GM21367 (cell line): ENCODE measurements around the gene SLC30A2.

Experiments used
- ATAC-seq: cut with Tn5 transposase; IDR thresholded peaks from one replicate; pipeline ENCODE4 v1.9.1; 2021; ENCODE audit not compliant: unreplicated experiment

The SLC30A2 gene

GRCh38 chr1:26041978-26042377, 3.9 kb downstream of the SLC30A2 start:
- ATAC-seq, result no peak

GRCh38 chr1:26041401-26041800, 4.5 kb downstream of the SLC30A2 start:
- ATAC-seq, result no peak

- ATAC-seq, result no peak
Observed at GRCh38 chr1:26038904-26039303, 7.0 kb downstream of the SLC30A2 start.

- no peak for ATAC-seq
Observed at GRCh38 chr1:26038477-26038876, 7.4 kb downstream of the SLC30A2 start.

GRCh38 chr1:26037904-26038303, 8.0 kb downstream of the SLC30A2 start:
- ATAC-seq, result no peak

GRCh38 chr1:26036756-26037281, 9.1 kb downstream of the SLC30A2 start:
- ATAC-seq, result no peak

- peak; percentile 44 for ATAC-seq
Observed at GRCh38 chr1:26035959-26036755, 9.8 kb downstream of the SLC30A2 start.

GRCh38 chr1:26035203-26035958, 10.5 kb downstream of the SLC30A2 start:
- ATAC-seq, result peak; percentile 84

- ATAC-seq, result no peak
Observed at GRCh38 chr1:26034504-26035202, 11.3 kb downstream of the SLC30A2 start.

- no peak for ATAC-seq
Observed at GRCh38 chr1:26032656-26033357, 13.1 kb downstream of the SLC30A2 start.

- no peak for ATAC-seq
Observed at GRCh38 chr1:26031611-26032220, 14.2 kb downstream of the SLC30A2 start.

GRCh38 chr1:26031196-26031595, 14.7 kb downstream of the SLC30A2 start:
- no peak for ATAC-seq

- ATAC-seq, result no peak
Observed at GRCh38 chr1:26029864-26030481, 15.9 kb downstream of the SLC30A2 start.

GRCh38 chr1:26029054-26029863, 16.7 kb downstream of the SLC30A2 start:
- no peak for ATAC-seq

- ATAC-seq, result no peak
Observed at GRCh38 chr1:26028490-26028980, 17.4 kb downstream of the SLC30A2 start.

- no peak for ATAC-seq
Observed at GRCh38 chr1:26027716-26028489, 18.0 kb downstream of the SLC30A2 start.

- no peak for ATAC-seq
Observed at GRCh38 chr1:26025517-26025916, 20.4 kb downstream of the SLC30A2 start.

GRCh38 chr1:26025060-26025459, 20.9 kb downstream of the SLC30A2 start:
- no peak for ATAC-seq
